Parathyroid adenoma (tissue), 2 donors: Measurements from ENCODE around the gene RNASEH2A.
A peak's percentile ranks its signal among the peaks of the same experiment; 100 is the strongest.
"Not testable (repeated sequence)": the region's sequence is repeated elsewhere in the genome, so short reads cannot be mapped to it uniquely, and the experiment has no call there.

ENCODE experiments used
- H2AFZ ChIP-seq: fragments of 300-600 bp; sonication (generic); one replicate; pipeline ENCODE4 v1.7.0; 2017; ENCODE audit warnings: antibody characterized with exemption, mild to moderate bottlenecking
- H3K27ac ChIP-seq: fragments of 300-600 bp; sonication (generic); one replicate; pipeline ENCODE4 v1.7.0; 2017
- H3K27me3 ChIP-seq: fragments of 300-600 bp; sonication (generic); one replicate; pipeline ENCODE4 v1.7.0; 2017; ENCODE audit warnings: low read length; ENCODE audit not compliant: control insufficient read depth, insufficient read depth
- H3K36me3 ChIP-seq: fragments of 300-600 bp; sonication (generic); one replicate; pipeline ENCODE4 v1.7.0; 2017; ENCODE audit warnings: low read length; ENCODE audit not compliant: control insufficient read depth, insufficient read depth
- H3K4me1 ChIP-seq: fragments of 300-600 bp; sonication (generic); one replicate; pipeline ENCODE4 v1.7.0; 2017; ENCODE audit warnings: control low read depth
- H3K4me2 ChIP-seq: fragments of 300-600 bp; sonication (generic); one replicate; pipeline ENCODE4 v1.7.0; 2017; ENCODE audit warnings: low read length
- H3K4me3 ChIP-seq: fragments of 300-600 bp; sonication (generic); one replicate; pipeline ENCODE4 v1.7.0; 2017; ENCODE audit warnings: low read depth, low read length
- H3K79me2 ChIP-seq: fragments of 300-600 bp; sonication (generic); one replicate; pipeline ENCODE4 v1.7.0; 2017; ENCODE audit warnings: control low read depth
- H3K9ac ChIP-seq: fragments of 300-600 bp; sonication (generic); one replicate; pipeline ENCODE4 v1.7.0; 2017; ENCODE audit warnings: mild to moderate bottlenecking
- H3K9me3 ChIP-seq: fragments of 300-600 bp; sonication (generic); one replicate; pipeline ENCODE4 v1.7.0; 2017; ENCODE audit warnings: low read length; ENCODE audit not compliant: control insufficient read depth
- CTCF ChIP-seq: fragments of 300-600 bp; sonication (generic); IDR thresholded peaks from one replicate; pipeline ENCODE4 v1.7.0; 2017; ENCODE audit warnings: antibody characterized with exemption, mild to moderate bottlenecking
- donor health status: primary hyperparathyroidism.

The RNASEH2A gene

GRCh38 chr19:12804051-12804450, 2.3 kb upstream of the RNASEH2A start:
- H2AFZ ChIP-seq = no peak overlapping the region
- H3K36me3 ChIP-seq = no peaks in the 10 kb centered on the region
- no peak overlapping the region for H3K9ac ChIP-seq
- no peak for TF ChIP-seq CTCF
- H3K4me3 ChIP-seq = no peak overlapping the region
- no peak overlapping the region for H3K27ac ChIP-seq
- no peaks in the 10 kb centered on the region for H3K9me3 ChIP-seq
- H3K4me2 ChIP-seq = no peak overlapping the region
- H3K4me1 ChIP-seq = peaks cover 17% of the 10 kb centered on the region
- peaks cover 14% of the 10 kb centered on the region for H3K79me2 ChIP-seq
- H3K27me3 ChIP-seq = no peaks in the 10 kb centered on the region

- Histone ChIP-seq H3K4me2 (no peak overlapping the region), H2AFZ (no peak overlapping the region), H3K79me2 (no peaks in the 10 kb centered on the region), H3K27me3 (no peaks in the 10 kb centered on the region), H3K9ac (no peak overlapping the region), H3K4me3 (no peak overlapping the region), H3K27ac (no peak overlapping the region), H3K9me3 (no peaks in the 10 kb centered on the region), H3K36me3 (no peaks in the 10 kb centered on the region), H3K4me1 (no peaks in the 10 kb centered on the region)
- TF ChIP-seq CTCF = no peak
Observed at GRCh38 chr19:12815088-12815487, 8.7 kb downstream of the RNASEH2A start.

DNA sequence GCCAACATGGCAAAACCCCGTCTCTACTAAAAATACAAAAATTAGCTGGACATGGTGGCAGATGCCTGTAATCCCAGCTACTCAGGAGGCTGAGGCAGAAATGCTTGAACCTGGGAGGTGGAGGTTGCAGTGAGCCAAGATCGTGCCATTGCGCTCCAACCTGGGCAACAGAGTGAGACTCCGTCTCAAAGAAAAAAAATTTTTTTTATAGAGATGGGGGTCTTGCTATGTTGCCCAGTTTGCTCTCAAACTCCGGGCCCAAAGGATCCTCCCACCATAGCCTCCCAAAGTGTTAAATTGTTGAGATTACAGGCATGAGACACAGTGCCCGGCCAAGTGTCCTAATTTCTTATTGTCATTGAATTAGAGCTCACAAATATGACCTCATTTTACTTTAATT, 10.8 kb downstream of the RNASEH2A start:
- not testable (repeated sequence) for H2AFZ ChIP-seq, H3K79me2 ChIP-seq, H3K9ac ChIP-seq, H3K4me3 ChIP-seq, H3K4me2 ChIP-seq, H3K36me3 ChIP-seq, H3K9me3 ChIP-seq, H3K27ac ChIP-seq, H3K4me1 ChIP-seq, H3K27me3 ChIP-seq

DNA sequence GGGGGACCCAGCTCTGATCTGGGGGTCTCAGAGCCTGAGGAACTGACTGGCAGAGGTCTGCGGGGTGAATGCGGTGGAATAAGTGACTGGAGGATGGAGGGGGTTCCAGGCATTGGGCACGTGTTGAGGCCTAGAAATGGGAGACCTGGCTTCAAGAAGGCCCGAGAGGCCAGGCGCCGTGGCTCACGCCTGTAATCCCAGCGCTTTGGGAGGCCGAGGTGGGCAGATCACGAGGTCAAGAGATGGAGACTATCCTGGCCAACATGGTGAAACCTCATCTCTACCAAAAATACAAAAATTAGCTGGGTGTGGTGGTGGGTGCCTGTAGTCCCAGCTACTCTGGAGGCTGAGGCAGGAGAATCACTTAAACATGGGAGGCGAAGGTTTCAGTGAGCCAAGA, 11.4 kb downstream of the RNASEH2A start:
- not testable (repeated sequence) for H3K36me3 ChIP-seq, H2AFZ ChIP-seq, H3K27me3 ChIP-seq, H3K9ac ChIP-seq, H3K4me2 ChIP-seq, H3K27ac ChIP-seq, H3K79me2 ChIP-seq, H3K4me3 ChIP-seq, H3K4me1 ChIP-seq, H3K9me3 ChIP-seq

DNA sequence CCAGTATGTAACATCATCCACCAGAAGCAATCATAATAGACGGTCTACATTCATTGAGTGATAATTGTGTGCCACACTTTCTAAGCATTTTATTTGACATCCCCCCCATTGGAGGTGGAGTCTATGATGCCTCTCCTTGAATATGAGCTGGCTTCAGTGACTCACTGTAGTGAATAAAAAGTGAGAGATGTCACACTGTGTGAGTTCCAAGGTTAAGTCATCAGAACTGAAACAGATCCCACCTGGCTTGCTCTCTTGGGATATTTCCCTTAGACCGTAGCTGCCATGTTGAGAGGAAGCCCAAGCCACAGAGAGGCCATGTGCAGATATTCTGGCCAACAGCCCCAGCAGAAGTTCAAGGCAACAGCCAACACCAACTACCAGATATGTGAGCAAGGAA, 15.4 kb downstream of the RNASEH2A start:
- H3K27me3 ChIP-seq = no peaks in the 10 kb centered on the region
- no peaks in the 10 kb centered on the region for H3K9me3 ChIP-seq
- H3K36me3 ChIP-seq = no peaks in the 10 kb centered on the region
- H3K4me1 ChIP-seq = no peaks in the 10 kb centered on the region
- H3K4me3 ChIP-seq = no peak overlapping the region
- no peak for TF ChIP-seq CTCF
- no peak overlapping the region for H3K9ac ChIP-seq
- no peaks in the 10 kb centered on the region for H3K79me2 ChIP-seq
- no peak overlapping the region for H3K4me2 ChIP-seq
- H2AFZ ChIP-seq = no peak overlapping the region
- no peak overlapping the region for H3K27ac ChIP-seq

DNA sequence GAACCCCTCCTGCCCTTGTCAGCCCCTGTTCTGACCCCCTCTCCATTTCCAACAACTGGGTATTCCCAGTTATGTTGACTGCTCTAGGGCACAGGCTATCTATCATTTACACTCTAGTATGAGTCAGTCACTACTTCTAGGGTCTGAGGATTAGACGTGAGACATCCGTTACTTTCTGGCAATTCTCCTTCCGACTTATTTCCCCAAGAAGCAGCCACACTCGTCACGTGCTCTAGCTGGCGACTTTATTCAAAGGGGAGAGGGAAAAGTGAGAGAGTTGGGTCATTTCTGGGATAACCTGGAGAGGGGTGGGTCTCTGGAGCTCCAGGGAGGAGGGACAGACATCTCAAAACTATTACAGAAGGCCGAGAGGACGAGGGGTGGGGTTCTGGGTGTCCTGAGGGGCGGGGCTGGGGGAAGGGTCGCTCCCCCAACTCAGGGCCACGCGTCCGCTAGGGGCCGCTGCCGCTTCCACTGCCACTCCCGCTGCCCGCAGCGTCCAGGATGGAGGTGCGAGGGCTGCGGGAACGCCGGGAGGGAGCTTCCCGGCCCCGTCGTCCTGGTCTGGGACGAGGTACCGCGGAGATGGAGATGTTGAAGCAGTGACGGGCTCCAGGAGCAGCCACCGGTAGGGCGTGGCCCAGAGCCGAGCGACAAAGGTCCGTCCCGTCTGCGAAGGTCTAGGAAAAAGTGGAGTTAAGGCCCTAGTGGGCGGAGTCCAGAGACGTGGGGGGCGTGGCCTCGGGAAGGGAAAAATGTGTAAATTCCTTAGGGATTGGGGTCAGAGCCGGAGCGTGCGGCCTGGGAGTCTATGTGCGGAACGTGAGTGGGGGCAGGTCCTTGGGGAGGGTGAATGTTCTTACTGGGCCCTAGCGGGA, 19.1 kb downstream of the RNASEH2A start:
- peaks cover 10% of the 10 kb centered on the region for H3K4me1 ChIP-seq
- no peak overlapping the region for H3K9ac ChIP-seq
- peak overlapping the region; percentile 57 for H2AFZ ChIP-seq
- H3K4me3 ChIP-seq = no peak overlapping the region
- H3K27me3 ChIP-seq = no peaks in the 10 kb centered on the region
- peak; percentile 28 for TF ChIP-seq CTCF
- no peak overlapping the region for H3K27ac ChIP-seq
- H3K36me3 ChIP-seq = no peaks in the 10 kb centered on the region
- no peak overlapping the region for H3K4me2 ChIP-seq
- H3K79me2 ChIP-seq = no peaks in the 10 kb centered on the region
- no peaks in the 10 kb centered on the region for H3K9me3 ChIP-seq
